Neural progenitor cell (in vitro differentiated cells): Measurements from ENCODE around the gene ASNS.

ENCODE experiments used
- EZH2 ChIP-seq: fragments of 200-600 bp; sonication (generic); IDR thresholded peaks from 2 replicates; pipeline ENCODE4 v1.6.1; 2017; ENCODE audit warnings: antibody characterized with exemption, mild to moderate bottlenecking, moderate library complexity
- EZH2phosphoT487 ChIP-seq: fragments of 200-600 bp; sonication (generic); IDR thresholded peaks from 2 replicates; pipeline ENCODE4 v1.6.1; 2017; ENCODE audit warnings: antibody characterized with exemption
- TF ChIP-seq, protein P1 (sequence below): fragments of 200-600 bp; sonication (generic); IDR thresholded peaks from 2 replicates; pipeline ENCODE4 v1.5.1; 2017; ENCODE audit warnings: antibody characterized with exemption, mild to moderate bottlenecking

DNA sequence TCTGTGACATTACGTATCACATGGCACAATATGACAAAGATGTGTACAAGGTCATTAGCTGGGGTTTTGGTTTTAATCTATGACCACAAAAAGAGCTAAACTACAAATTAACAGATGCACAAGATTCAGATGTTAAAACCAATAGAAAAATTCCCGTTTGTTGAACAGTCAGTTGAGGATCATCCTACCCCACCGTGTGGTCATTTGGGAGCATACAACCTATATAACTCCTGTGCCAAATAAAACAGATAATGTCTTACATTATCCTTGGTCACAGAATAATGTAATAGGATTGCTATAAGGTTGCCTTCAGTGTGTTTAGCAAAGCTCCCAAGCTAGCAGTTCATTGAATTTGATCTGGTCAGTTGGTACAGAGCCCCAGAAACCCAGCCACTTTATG lies 28.2 kb downstream of the ASNS start:
- TF ChIP-seq, protein P1, sequence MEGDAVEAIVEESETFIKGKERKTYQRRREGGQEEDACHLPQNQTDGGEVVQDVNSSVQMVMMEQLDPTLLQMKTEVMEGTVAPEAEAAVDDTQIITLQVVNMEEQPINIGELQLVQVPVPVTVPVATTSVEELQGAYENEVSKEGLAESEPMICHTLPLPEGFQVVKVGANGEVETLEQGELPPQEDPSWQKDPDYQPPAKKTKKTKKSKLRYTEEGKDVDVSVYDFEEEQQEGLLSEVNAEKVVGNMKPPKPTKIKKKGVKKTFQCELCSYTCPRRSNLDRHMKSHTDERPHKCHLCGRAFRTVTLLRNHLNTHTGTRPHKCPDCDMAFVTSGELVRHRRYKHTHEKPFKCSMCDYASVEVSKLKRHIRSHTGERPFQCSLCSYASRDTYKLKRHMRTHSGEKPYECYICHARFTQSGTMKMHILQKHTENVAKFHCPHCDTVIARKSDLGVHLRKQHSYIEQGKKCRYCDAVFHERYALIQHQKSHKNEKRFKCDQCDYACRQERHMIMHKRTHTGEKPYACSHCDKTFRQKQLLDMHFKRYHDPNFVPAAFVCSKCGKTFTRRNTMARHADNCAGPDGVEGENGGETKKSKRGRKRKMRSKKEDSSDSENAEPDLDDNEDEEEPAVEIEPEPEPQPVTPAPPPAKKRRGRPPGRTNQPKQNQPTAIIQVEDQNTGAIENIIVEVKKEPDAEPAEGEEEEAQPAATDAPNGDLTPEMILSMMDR, result peak; percentile 6
- TF ChIP-seq EZH2 (no peak), EZH2phosphoT487 (no peak)
